Thyroid gland (tissue), 4 donors: ENCODE measurements around the gene SH2D5. TPM values are rescaled to one million over a fixed set of nuclear protein-coding genes. Genes with fewer than 3 reads are reported as not detected.

ENCODE experiments used
- DNase-seq, 2 donors: peaks; one replicate each; pipeline ENCODE4 v3.0.0-alpha.2; 2019
- H3K27ac ChIP-seq, 3 donors: fragments of 200-600 bp; sonication (generic); 1 replicate in 2 of 3; 2 replicates in 1 of 3; pipeline ENCODE4 v1.5.1; 2016 to 2019; ENCODE audit warnings: mild to moderate bottlenecking in 1 of 3, moderate library complexity in 1 of 3
- H3K27me3 ChIP-seq: fragments of 200-600 bp; sonication (generic); one replicate; pipeline ENCODE4 v1.5.1; 2019
- H3K36me3 ChIP-seq, 2 donors: fragments of 200-600 bp; sonication (generic); one replicate each; pipeline ENCODE4 v1.5.1; 2016 to 2019
- H3K4me1 ChIP-seq, 2 donors: fragments of 200-600 bp; sonication (generic); one replicate each; pipeline ENCODE4 v1.5.1; 2017 to 2019
- H3K4me3 ChIP-seq, 3 donors: fragments of 200-600 bp; sonication (generic); replicated peaks in 1 of 3; 1 replicate in 2 of 3; 2 replicates in 1 of 3; pipeline ENCODE4 v1.5.1; 2016; ENCODE audit warnings: mild to moderate bottlenecking in 1 of 3
- H3K9me3 ChIP-seq: fragments of 200-600 bp; sonication (generic); one replicate; pipeline ENCODE4 v1.5.1; 2017
- CTCF ChIP-seq, 6 experiments: fragments of 200-600 bp in 3 of 6; fragments of 450-650 bp in 3 of 6; sonication (generic) in 3 of 6; IDR thresholded peaks; one replicate each; pipeline ENCODE4 v1.5.1; 2016 to 2019; ENCODE audit warnings: antibody characterized with exemption in 6 of 6, mild to moderate bottlenecking in 2 of 6, inconsistent platforms in 1 of 6, moderate library complexity in 1 of 6
- POLR2A ChIP-seq, 2 donors: fragments of 450-650 bp; IDR thresholded peaks; one replicate each; pipeline ENCODE4 v1.6.1; 2017; ENCODE audit warnings: antibody characterized with exemption in 2 of 2, mild to moderate bottlenecking in 2 of 2, moderate library complexity in 1 of 2
- WGBS, 2 donors: methylation state at CpG; one replicate each; pipeline ENCODE4 v1.1.5; 2017; 5-methylcytosine and 5-hydroxymethylcytosine counted together
- intact Hi-C: fragments of 100-400 bp; cut with DNase I; formaldehyde crosslinking; loops from one replicate; pipeline ENCODE4 v1.15.1; 2023
- total RNA-seq, 4 donors: library from RNA; depleted of rRNA; stranded (reverse); fragments of >200 nt; gene quantifications; one replicate each; pipeline ENCODE4 v1.2.3, GENCODE V29; 2016

The SH2D5 gene
- total RNA-seq, 4 donors from 2014 or later = 0.11 to 1.4 (median 0.77) TPM

DNA sequence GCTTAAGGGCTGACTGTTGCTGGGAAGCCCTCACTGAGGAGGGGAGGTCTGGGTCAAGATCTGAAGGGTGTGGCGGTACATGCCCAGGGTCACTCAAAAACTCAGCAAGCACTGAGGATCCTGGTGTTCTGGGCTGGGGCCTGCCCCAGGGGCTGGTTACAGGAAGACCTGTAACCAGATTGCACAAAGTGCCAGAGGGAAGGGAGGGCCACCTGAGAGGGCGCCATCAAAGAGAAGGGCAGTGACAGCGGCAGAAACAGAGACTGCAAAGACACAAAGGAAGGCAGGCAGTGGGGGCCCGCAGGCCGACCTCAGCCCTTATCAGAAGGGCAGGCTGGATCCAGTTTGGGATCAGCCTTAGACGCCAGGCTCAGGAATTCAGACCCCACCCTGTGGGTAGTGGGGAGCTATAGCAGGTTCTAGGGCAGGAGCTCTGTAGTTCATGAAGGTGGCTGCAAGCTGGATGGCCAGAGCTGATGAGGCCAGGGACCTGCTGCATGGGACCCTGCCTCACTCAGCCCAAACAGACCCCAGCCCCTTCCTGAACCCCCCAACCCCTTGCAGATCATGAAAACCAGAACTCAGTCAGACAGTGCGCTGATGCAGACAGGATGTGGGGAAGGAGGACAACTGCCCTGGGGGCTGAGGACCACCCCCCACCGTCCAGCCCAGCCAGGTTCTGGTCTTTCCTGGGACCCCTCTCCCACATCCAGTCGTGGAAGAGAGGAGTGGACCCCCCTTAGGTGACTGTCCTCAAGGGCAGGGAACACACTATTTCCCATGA lies 3.9 kb downstream of the SH2D5 start:
- Histone ChIP-seq H3K9me3 (no peaks in the 10 kb centered on the region), H3K27ac (no peak overlapping the region), H3K27me3 (no peaks in the 10 kb centered on the region), H3K4me3 (no peak overlapping the region), H3K4me1 (peaks cover 16 to 18% of the 10 kb centered on the region in 2 donors), H3K36me3 (no peaks in the 10 kb centered on the region)
- 63 to 76% methylated on average over 6 to 9 of the region's 9 CpGs for WGBS, 2 donors
- TF ChIP-seq POLR2A (IDR thresholded peaks at IDR 0.05) (no peak), CTCF (IDR thresholded peaks at IDR 0.05) (no peak)
- no peak for DNase-seq
- intact Hi-C loops = no loop called here

- Histone ChIP-seq H3K27me3 (no peaks in the 10 kb centered on the region), H3K27ac (no peak overlapping the region), H3K36me3 (no peaks in the 10 kb centered on the region), H3K9me3 (no peaks in the 10 kb centered on the region), H3K4me1 (peaks cover 11 to 13% of the 10 kb centered on the region in 2 donors), H3K4me3 (no peak overlapping the region)
- TF ChIP-seq POLR2A (IDR thresholded peaks at IDR 0.05) = no peak
- no peak for TF ChIP-seq CTCF (IDR thresholded peaks at IDR 0.05)
- no peak for DNase-seq
- 40 to 49% methylated on average over 5 to 6 of the region's 13 CpGs for WGBS, 2 donors
- intact Hi-C loops = no loop called here
Measured at GRCh38 chr1:20727746-20728316, 4.7 kb downstream of the SH2D5 start.

DNA sequence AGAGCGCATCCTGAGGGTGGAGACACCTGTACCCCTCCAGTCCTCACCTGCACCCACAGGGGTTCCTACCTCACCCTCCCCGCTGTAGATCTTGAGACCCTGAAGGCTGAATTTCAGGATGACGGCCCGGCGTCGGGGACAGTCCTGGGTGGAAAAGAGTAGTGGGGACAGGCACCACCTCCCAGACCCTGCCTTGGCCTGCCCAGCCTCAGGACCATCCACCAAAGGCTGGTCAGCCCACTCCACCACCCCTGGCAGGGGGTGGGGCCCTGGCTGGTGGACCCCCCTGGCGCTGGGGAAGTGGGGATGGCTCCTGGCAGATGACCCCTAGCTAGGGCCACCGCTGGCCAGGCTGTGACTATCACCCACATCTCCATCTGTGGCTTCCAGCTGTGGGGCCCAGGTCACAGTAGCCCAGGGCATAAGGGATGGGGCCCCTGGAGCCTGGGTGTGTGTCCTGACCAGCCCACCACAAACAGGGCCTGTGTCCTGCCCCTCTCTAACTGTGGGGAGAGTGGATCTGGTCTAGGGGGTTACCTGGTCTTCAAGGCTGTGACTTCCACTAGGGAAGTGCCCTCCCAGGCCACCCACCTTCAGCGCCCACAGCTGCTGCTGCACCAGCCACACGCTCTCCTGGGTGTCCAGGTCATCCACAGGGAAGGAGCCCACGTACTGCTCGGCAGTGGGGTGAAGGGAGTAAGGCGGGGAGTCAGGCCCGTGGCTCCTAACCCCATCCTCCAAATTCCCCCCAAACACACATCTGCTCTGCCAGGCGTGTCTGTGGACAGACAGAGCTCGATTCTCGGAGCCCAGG lies 5.4 kb downstream of the SH2D5 start:
- Histone ChIP-seq H3K9me3 (no peaks in the 10 kb centered on the region), H3K4me3 (no peak overlapping the region), H3K36me3 (no peaks in the 10 kb centered on the region), H3K27me3 (no peaks in the 10 kb centered on the region), H3K27ac (no peak overlapping the region), H3K4me1 (peaks cover 4 to 6% of the 10 kb centered on the region in 2 donors)
- DNase-seq = no peak
- WGBS, 2 donors = 89 to 94% methylated on average over 10 to 14 of the region's 17 CpGs
- intact Hi-C loops = no loop called here
- TF ChIP-seq POLR2A (IDR thresholded peaks at IDR 0.05) (no peak), CTCF (IDR thresholded peaks at IDR 0.05) (no peak)

- Histone ChIP-seq H3K4me3 (no peak overlapping the region), H3K27me3 (no peaks in the 10 kb centered on the region), H3K9me3 (no peaks in the 10 kb centered on the region), H3K27ac (no peak overlapping the region), H3K36me3 (no peaks in the 10 kb centered on the region), H3K4me1 (peaks cover under 1 to 1% of the 10 kb centered on the region in 2 donors)
- intact Hi-C loops = no loop called here
- WGBS, 2 donors = 88 to 92% methylated on average over 15 to 17 of the region's 25 CpGs
- DNase-seq = no peak
- TF ChIP-seq CTCF (IDR thresholded peaks at IDR 0.05) (no peak), POLR2A (IDR thresholded peaks at IDR 0.05) (no peak)
Measured at GRCh38 chr1:20726118-20726911, 6.2 kb downstream of the SH2D5 start.
